Left colon (tissue), 2 donors: ENCODE measurements around the gene ATP8B4. TPM values are rescaled to one million over a fixed set of nuclear protein-coding genes. Genes with fewer than 3 reads are reported as not detected.
"Not testable (repeated sequence)": the region's sequence is repeated elsewhere in the genome, so short reads cannot be mapped to it uniquely, and the experiment has no call there.

Source experiments
- ATAC-seq: fragments of 200-7000 bp; cut with Tn5 transposase; one replicate; pipeline ENCODE4 v1.9.1; 2020; ENCODE audit warnings: mild to moderate bottlenecking, moderate library complexity
- DNase-seq, 2 donors: peaks; one replicate each; pipeline ENCODE4 v3.0.0-alpha.2; 2020
- intact Hi-C, 2 donors: fragments of 100-400 bp; cut with DNase I in 1 of 2; cut with micrococcal nuclease in 1 of 2; formaldehyde crosslinking; loops; one replicate each; pipeline versions ENCODE4 v1.11.2 to v1.14.0; 2022; cut with DNase I, micrococcal nuclease
- total RNA-seq, 2 donors: library from RNA; stranded (reverse); fragmentation: NEBNext Ultra II Directional; extraction: Animal tissue kit (Norgen Biotek cat#: 25700); gene quantifications; one replicate each; pipeline ENCODE4 v1.2.1, GENCODE V29; 2021
- donor health status: DM: no; HTN: no; CAD: no.
- donor health status: DM: yes; HTN: yes; CAD: no.

The ATP8B4 gene
- total RNA-seq, 2 donors from 2014 or later = 1.9 to 5.9 TPM

GRCh38 chr15:50144341-50145120, 25.5 kb upstream of the ATP8B4 start:
- DNase-seq = no peak
- ATAC-seq = no peak
- intact Hi-C loops = loop anchor here in 1 of 2 donors (5.0 to 10.0 kb wide), 2 partner anchors 907 to 1280 kb away; no protein-coding TSS in a partner anchor

- no peak for ATAC-seq
- no peak for DNase-seq
- intact Hi-C loops = loop anchor here in 1 of 2 donors (10.0 kb wide), 1 partner anchor 1279 kb away; no protein-coding TSS in a partner anchor
Observed at GRCh38 chr15:50143255-50143860, 24.3 kb upstream of the ATP8B4 start.

- no peak for DNase-seq
- intact Hi-C loops = loop anchor here in 1 of 2 donors (10.0 kb wide), 1 partner anchor 1277 kb away; no protein-coding TSS in a partner anchor
- ATAC-seq = no peak
Observed at GRCh38 chr15:50141856-50142255, 22.8 kb upstream of the ATP8B4 start.

GRCh38 chr15:50140983-50141382, 21.9 kb upstream of the ATP8B4 start:
- ATAC-seq (no peak), DNase-seq (no peak)
- intact Hi-C loops = loop anchor here in 1 of 2 donors (10.0 kb wide), 1 partner anchor 1276 kb away; no protein-coding TSS in a partner anchor

GRCh38 chr15:50140098-50140497, 21.1 kb upstream of the ATP8B4 start:
- DNase-seq (no peak), ATAC-seq (no peak)
- intact Hi-C loops = loop anchor here in 1 of 2 donors (10.0 kb wide), 1 partner anchor 1275 kb away; no protein-coding TSS in a partner anchor

- intact Hi-C loops = no loop called here
- no peak for ATAC-seq
- no peak for DNase-seq
Observed at GRCh38 chr15:50138391-50138790, 19.4 kb upstream of the ATP8B4 start.

GRCh38 chr15:50137893-50138292, 18.9 kb upstream of the ATP8B4 start:
- intact Hi-C loops = no loop called here
- ATAC-seq = no peak
- no peak for DNase-seq

- ATAC-seq = no peak
- intact Hi-C loops = no loop called here
- no peak for DNase-seq
Observed at GRCh38 chr15:50137330-50137761, 18.3 kb upstream of the ATP8B4 start.

GRCh38 chr15:50135031-50135551, 16.1 kb upstream of the ATP8B4 start:
- no peak for ATAC-seq
- intact Hi-C loops = no loop called here

GRCh38 chr15:50134524-50135024, 15.5 kb upstream of the ATP8B4 start:
- intact Hi-C loops = no loop called here
- peak; percentile 33 for ATAC-seq

More at GRCh38 chr15:50135031-50135551, 16.1 kb upstream of the ATP8B4 start:
- no peak for DNase-seq

GRCh38 chr15:50132251-50132984, 13.4 kb upstream of the ATP8B4 start:
- DNase-seq, ATAC-seq, intact Hi-C loops: not testable (repeated sequence)

More at GRCh38 chr15:50134524-50135024, 15.5 kb upstream of the ATP8B4 start:
- DNase-seq = no peak

GRCh38 chr15:50131617-50132016, 12.6 kb upstream of the ATP8B4 start:
- intact Hi-C loops = no loop called here
- ATAC-seq = no peak
- no peak for DNase-seq

- intact Hi-C loops = no loop called here
- no peak for ATAC-seq
- DNase-seq = peak; percentile 53 to 62
Observed at GRCh38 chr15:50128266-50128665, 9.2 kb upstream of the ATP8B4 start.

- no peak for DNase-seq
- no peak for ATAC-seq
- intact Hi-C loops = no loop called here
Observed at GRCh38 chr15:50127255-50127777, 8.3 kb upstream of the ATP8B4 start.

- intact Hi-C loops = no loop called here
- ATAC-seq (no peak), DNase-seq (no peak)
Observed at GRCh38 chr15:50126072-50126471, 7.0 kb upstream of the ATP8B4 start.

GRCh38 chr15:50124631-50125030, 5.6 kb upstream of the ATP8B4 start:
- intact Hi-C loops = no loop called here
- no peak for ATAC-seq
- no peak for DNase-seq

GRCh38 chr15:50123861-50124557, 5.0 kb upstream of the ATP8B4 start:
- DNase-seq (no peak), ATAC-seq (no peak)
- intact Hi-C loops = no loop called here

- no peak for ATAC-seq
- intact Hi-C loops = no loop called here
- DNase-seq = no peak
Observed at GRCh38 chr15:50120729-50121128, 1.7 kb upstream of the ATP8B4 start.
